H1 (cell line): ENCODE measurements around the gene UGGT2. TPM values are rescaled to one million over a fixed set of nuclear protein-coding genes. Genes with fewer than 3 reads are reported as not detected.

ENCODE experiments used
- CTCF ChIA-PET: fragments of 300-600 bp; sonication (Branson Sonifier 250); formaldehyde crosslinking; loops from one replicate; lab custom pipeline; 2021; ENCODE audit not compliant: partially characterized antibody; lab: Charles Lee
- POLR2A ChIA-PET: fragments of 300-600 bp; sonication (Branson Sonifier 250); formaldehyde crosslinking; loops from one replicate; lab custom pipeline; 2021; ENCODE audit warnings: inconsistent platforms; ENCODE audit not compliant: partially characterized antibody; lab: Charles Lee
- DNase-seq, 2 experiments: peaks; one replicate each; pipeline versions ENCODE4 v3.0.0 to v3.0.0-alpha.2; 2010 to 2022; ENCODE audit warnings: low spot score in 2 of 2, low read depth in 1 of 2, mixed read lengths in 1 of 2
- FAIRE-seq: peaks from 2 replicates; lab custom pipeline; 2011; peaks lifted over from hg19 to GRCh38; lab: Jason Lieb, UNC
- H2AFZ ChIP-seq: 2 replicates; pipeline ENCODE4 v1.8.1; 2012; ENCODE audit warnings: low read length, inconsistent platforms
- H2AK5ac ChIP-seq: 2 replicates; pipeline ENCODE4 v1.6.1; 2013; ENCODE audit warnings: low read depth, low read length
- H2BK120ac ChIP-seq: replicated peaks from 2 replicates; pipeline ENCODE3; 2013; ENCODE audit warnings: low read depth, low read length, inconsistent platforms
- H2BK12ac ChIP-seq: 2 replicates; pipeline ENCODE4 v1.6.1; 2013; ENCODE audit warnings: low read depth, low read length
- H2BK15ac ChIP-seq: 2 replicates; pipeline ENCODE4 v1.6.1; 2013; ENCODE audit warnings: low read length
- H2BK20ac ChIP-seq: 2 replicates; pipeline ENCODE4 v1.6.1; 2013; ENCODE audit warnings: low read length
- H2BK5ac ChIP-seq: 2 replicates; pipeline ENCODE4 v1.6.1; 2013; ENCODE audit warnings: low read depth, low read length
- H3K14ac ChIP-seq: 2 replicates; pipeline ENCODE4 v1.6.1; 2013; ENCODE audit warnings: inconsistent platforms; ENCODE audit not compliant: insufficient read length
- H3K18ac ChIP-seq: 2 replicates; pipeline ENCODE4 v1.6.1; 2013; ENCODE audit warnings: low read length; ENCODE audit errors: extremely low read depth
- H3K23ac ChIP-seq: 2 replicates; pipeline ENCODE4 v1.6.1; 2013; ENCODE audit warnings: inconsistent platforms; ENCODE audit not compliant: insufficient read length
- H3K23me2 ChIP-seq: 2 replicates; pipeline ENCODE4 v1.6.1; 2013; ENCODE audit warnings: low read depth, low read length
- H3K27ac ChIP-seq: 2 replicates; pipeline ENCODE4 v1.6.1; 2011; ENCODE audit warnings: low read depth, low read length, inconsistent platforms
- H3K27me3 ChIP-seq, 4 experiments: replicated peaks in 1 of 4; 1 replicate in 1 of 4; 2 replicates in 3 of 4; pipeline versions ENCODE4 v1.6.1 to v1.8.1; 2011 to 2013; ENCODE audit warnings: low read length in 3 of 4, mild to moderate bottlenecking in 3 of 4, inconsistent platforms in 2 of 4, mixed read lengths in 2 of 4, moderate library complexity in 1 of 4; ENCODE audit not compliant: control insufficient read depth in 3 of 4, insufficient read depth in 3 of 4; ENCODE audit errors: extremely low read depth in 1 of 4
- H3K36me3 ChIP-seq, 4 experiments: 2 replicates each; pipeline versions ENCODE4 v1.6.1 to v1.8.1; 2011 to 2013; ENCODE audit warnings: mild to moderate bottlenecking in 4 of 4, low read length in 3 of 4, moderate library complexity in 2 of 4, control low read depth in 1 of 4, inconsistent platforms in 1 of 4; ENCODE audit not compliant: insufficient read depth in 4 of 4, control insufficient read depth in 2 of 4
- H3K4ac ChIP-seq: replicated peaks from 2 replicates; pipeline ENCODE3; 2013; ENCODE audit warnings: low read length, low read depth, mixed read lengths, inconsistent platforms; ENCODE audit not compliant: insufficient read length
- H3K4me1 ChIP-seq, 4 experiments: replicated peaks in 1 of 4; 1 replicate in 1 of 4; 2 replicates in 3 of 4; pipeline versions ENCODE4 v1.6.1 to v1.8.1; 2011 to 2013; ENCODE audit warnings: low read length in 3 of 4, inconsistent platforms in 2 of 4, mixed read lengths in 1 of 4; ENCODE audit not compliant: insufficient read depth in 4 of 4, control insufficient read depth in 3 of 4
- H3K4me2 ChIP-seq, 2 experiments: 2 replicates each; pipeline versions ENCODE4 v1.6.1 to v1.8.1; 2011 to 2013; ENCODE audit warnings: low read depth in 2 of 2, low read length in 2 of 2, control low read depth in 1 of 2, inconsistent platforms in 1 of 2, mild to moderate bottlenecking in 1 of 2; ENCODE audit not compliant: insufficient read depth in 1 of 2
- H3K4me3 ChIP-seq, 4 experiments: fragments of 200-600, 300-600 bp in 1 of 4; sonication (generic), shearing (Covaris generic), sonication (Bioruptor Twin) in 1 of 4; 2 replicates each; pipeline versions ENCODE4 v1.5.1 to v1.8.1; 2011 to 2016; ENCODE audit warnings: low read length in 4 of 4, low read depth in 3 of 4, control low read depth in 2 of 4, inconsistent platforms in 2 of 4, mild to moderate bottlenecking in 2 of 4, mixed read lengths in 1 of 4, moderate library complexity in 1 of 4; ENCODE audit not compliant: insufficient read depth in 2 of 4; ENCODE audit errors: extremely low read depth in 1 of 4
- H3K56ac ChIP-seq: replicated peaks from 2 replicates; pipeline ENCODE3; 2013; ENCODE audit warnings: low read depth, mild to moderate bottlenecking, mixed read lengths, low read length, inconsistent platforms; ENCODE audit not compliant: insufficient read length
- H3K79me1 ChIP-seq: 2 replicates; pipeline ENCODE4 v1.6.1; 2013; ENCODE audit warnings: low read depth, low read length, control low read depth
- H3K79me2 ChIP-seq, 2 experiments: 2 replicates each; pipeline versions ENCODE4 v1.6.1 to v1.8.1; 2012 to 2013; ENCODE audit warnings: low read length in 2 of 2, mild to moderate bottlenecking in 2 of 2, inconsistent platforms in 1 of 2; ENCODE audit not compliant: insufficient read depth in 2 of 2, control insufficient read depth in 1 of 2
- H3K9ac ChIP-seq, 4 experiments: replicated peaks in 1 of 4; 1 replicate in 1 of 4; 2 replicates in 3 of 4; pipeline versions ENCODE4 v1.6.1 to v1.8.1; 2011 to 2013; ENCODE audit warnings: low read depth in 3 of 4, low read length in 3 of 4, control low read depth in 2 of 4, mild to moderate bottlenecking in 2 of 4, moderate library complexity in 2 of 4, inconsistent platforms in 1 of 4; ENCODE audit errors: extremely low read depth in 1 of 4
- H3K9me3 ChIP-seq, 2 experiments: 2 replicates each; pipeline versions ENCODE4 v1.6.1 to v1.8.1; 2012 to 2013; ENCODE audit warnings: mild to moderate bottlenecking in 2 of 2, moderate library complexity in 2 of 2, control low read depth in 1 of 2, inconsistent platforms in 1 of 2, low read depth in 1 of 2, low read length in 1 of 2, mixed read lengths in 1 of 2; ENCODE audit not compliant: insufficient read depth in 2 of 2
- H4K20me1 ChIP-seq, 2 experiments: replicated peaks in 1 of 2; 2 replicates each; pipeline versions ENCODE3 to v1.8.1; 2011 to 2013; ENCODE audit warnings: inconsistent platforms in 2 of 2, low read length in 2 of 2, mild to moderate bottlenecking in 1 of 2; ENCODE audit not compliant: insufficient read depth in 2 of 2, control insufficient read depth in 1 of 2
- H4K5ac ChIP-seq: 2 replicates; pipeline ENCODE4 v1.6.1; 2013; ENCODE audit warnings: low read length, low read depth, mixed read lengths, inconsistent platforms; ENCODE audit not compliant: insufficient read length
- H4K8ac ChIP-seq: 2 replicates; pipeline ENCODE4 v1.8.0; 2013; ENCODE audit warnings: mild to moderate bottlenecking, moderate library complexity, low read length, inconsistent platforms; ENCODE audit not compliant: insufficient read depth; ENCODE audit errors: extremely low read depth
- H4K91ac ChIP-seq: replicated peaks from 2 replicates; pipeline ENCODE3; 2013; ENCODE audit warnings: low read length, mixed read lengths, inconsistent platforms; ENCODE audit not compliant: insufficient read length
- ASH2L ChIP-seq: fragments of 200-600, 300-600 bp; sonication (generic); IDR thresholded peaks from one replicate; pipeline ENCODE4 v1.7.1; 2017; ENCODE audit warnings: low read length
- GABPA ChIP-seq: IDR thresholded peaks from 2 replicates; pipeline ENCODE4 v1.6.1; 2011; ENCODE audit warnings: mild to moderate bottlenecking, low read length, moderate library complexity, borderline replicate concordance; ENCODE audit not compliant: insufficient read depth
- JUN ChIP-seq: IDR thresholded peaks from 2 replicates; pipeline ENCODE4 v1.6.1; 2011; ENCODE audit warnings: low read depth, mild to moderate bottlenecking, improper control_type of control experiment, low read length
- NRF1 ChIP-seq: IDR thresholded peaks from 2 replicates; pipeline ENCODE4 v1.6.1; 2011; ENCODE audit warnings: mild to moderate bottlenecking, low read depth, low read length, improper control_type of control experiment
- PHF8 ChIP-seq: fragments of 200-600 bp; sonication (generic); conservative IDR thresholded peaks from 2 replicates; pipeline ENCODE4 v1.7.1; 2012; ENCODE audit warnings: low read depth, mild to moderate bottlenecking, inconsistent platforms, low read length, moderate library complexity
- RNF2 ChIP-seq: fragments of 200-900, 300-1000 bp; sonication (generic); IDR thresholded peaks from 2 replicates; pipeline ENCODE4 v1.7.1; 2016; ENCODE audit warnings: borderline replicate concordance, low read depth, mild to moderate bottlenecking, antibody characterized with exemption, low read length; ENCODE audit not compliant: poor library complexity, severe bottlenecking; ENCODE audit errors: missing control alignments
- WGBS, 2 experiments: shearing (Covaris generic) in 1 of 2; methylation state at CpG; one replicate each; pipeline versions ENCODE4 v1.1.6 to v1.1.7; 2013 to 2015; ENCODE audit warnings: low lambda C conversion rate in 2 of 2, mixed read lengths in 2 of 2, inconsistent platforms in 1 of 2, low coverage in 1 of 2, missing lambda C conversion rate in 1 of 2; ENCODE audit not compliant: insufficient replicate concordance in 2 of 2, insufficient coverage in 1 of 2, insufficient read length in 1 of 2; ENCODE audit errors: extremely low coverage in 1 of 2, missing lambda C conversion rate in 1 of 2; 5-methylcytosine and 5-hydroxymethylcytosine counted together
- polyA plus RNA-seq, 7 experiments: library from polyadenylated mRNA; depleted of rRNA in 3 of 7; stranded (reverse) in 5 of 7; unstranded in 2 of 7; fragments of >200 nt in 5 of 7; fragments of 200-250 nt in 2 of 7; gene quantifications; 1 replicate in 5 of 7; 2 replicates in 1 of 7; 4 replicates in 1 of 7; pipeline versions ENCODE4 v1.2.1 to v1.2.3, GENCODE V29; 2011 to 2013; ENCODE audit warnings: missing spikeins in 2 of 7, mixed read lengths in 2 of 7
- total RNA-seq: library from RNA; stranded (reverse); fragmentation: NEBNext Ultra II Directional; extraction: Animal tissue kit (Norgen Biotek cat#: 25700); gene quantifications from 2 replicates; pipeline ENCODE4 v1.2.1, GENCODE V29; 2021

The UGGT2 gene
- total and polyA plus RNA-seq, 2 of the 8 experiments (the other 6 are each of a cell fraction or from before 2014, with no cell fraction given): 5.9 to 25.1 TPM

DNA sequence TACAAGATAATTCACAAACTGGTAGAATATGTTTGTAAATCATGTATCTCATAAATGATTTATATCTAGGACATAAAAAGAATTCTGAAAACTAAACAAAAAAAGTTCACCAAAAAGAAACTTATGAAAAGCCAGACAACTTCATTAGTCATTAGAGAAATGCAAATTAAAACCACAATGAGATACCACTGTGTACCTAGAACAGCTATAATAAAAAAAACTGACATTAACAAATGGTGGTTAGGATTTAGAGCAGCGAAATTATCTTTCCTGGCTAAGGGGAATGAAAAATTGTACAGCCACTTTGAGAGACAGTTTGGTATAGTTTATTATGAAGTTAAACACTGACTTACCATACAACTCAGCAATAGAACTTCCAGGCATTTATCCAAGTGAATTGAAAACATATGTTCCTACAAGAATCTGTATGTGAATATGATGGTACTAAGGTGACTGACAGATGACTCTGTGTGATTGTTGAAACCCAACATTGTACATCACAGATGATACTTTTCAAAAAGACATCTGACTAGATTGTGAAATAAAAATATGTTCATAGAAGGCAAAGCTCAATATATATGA is 41.8 kb downstream of the UGGT2 start:
- ChIA-PET POLR2A (no interaction called here), CTCF (no interaction called here)
- H2AFZ ChIP-seq: no peak overlapping the region
- no peak overlapping the region for H3K56ac ChIP-seq
- H3K4me1 ChIP-seq: no peaks in the 10 kb centered on the region
- H3K4me2 ChIP-seq: no peak overlapping the region
- no peak overlapping the region for H2BK5ac ChIP-seq
- H4K8ac ChIP-seq: no peak overlapping the region
- H4K5ac ChIP-seq: no peak overlapping the region
- H3K9ac ChIP-seq: no peak overlapping the region
- FAIRE-seq: peak; percentile 39
- no peak overlapping the region for H3K23ac ChIP-seq
- H2BK12ac ChIP-seq: no peak overlapping the region
- H3K27me3 ChIP-seq: no peaks in the 10 kb centered on the region
- no peak for DNase-seq
- no peak for TF ChIP-seq NRF1
- no peak for TF ChIP-seq ASH2L
- TF ChIP-seq GABPA: no peak
- TF ChIP-seq JUN: no peak
- no peak for TF ChIP-seq PHF8
- TF ChIP-seq RNF2: no peak
- WGBS, 2 experiments: 100% methylated on average over 1 of the region's 1 CpG; no CpG with 5 or more reads in 1 of the 2 experiments
- no peak overlapping the region for H3K4ac ChIP-seq
- no peaks in the 10 kb centered on the region for H3K79me1 ChIP-seq
- no peaks in the 10 kb centered on the region for H4K20me1 ChIP-seq
- no peaks in the 10 kb centered on the region for H3K23me2 ChIP-seq
- H3K79me2 ChIP-seq: peaks cover 0 to 8% of the 10 kb centered on the region in 2 experiments; a peak in 2 of 4 replicates
- no peak overlapping the region for H3K27ac ChIP-seq
- no peak overlapping the region for H2BK120ac ChIP-seq
- no peak overlapping the region for H2AK5ac ChIP-seq
- peaks cover 5 to 7% of the 10 kb centered on the region in 2 experiments for H3K9me3 ChIP-seq
- no peak overlapping the region for H2BK20ac ChIP-seq
- H3K36me3 ChIP-seq: peaks cover 2 to 13% (median 7%) of the 10 kb centered on the region in 4 experiments; a peak in 4 of 8 replicates
- no peak overlapping the region for H3K14ac ChIP-seq
- no peak overlapping the region for H4K91ac ChIP-seq
- no peak overlapping the region for H3K4me3 ChIP-seq
- H2BK15ac ChIP-seq: no peak overlapping the region
- no peak overlapping the region for H3K18ac ChIP-seq
